Hematopoietic multipotent progenitor cell treated with erythropoietin and hydrocortisone succinate and interleukin-3 and kit ligand, for 4 days (in vitro differentiated cells): ENCODE measurements around the gene ECT2.
A peak's percentile ranks its signal among the peaks of the same experiment; 100 is the strongest.
"Not testable (repeated sequence)": the region's sequence is repeated elsewhere in the genome, so short reads cannot be mapped to it uniquely, and the experiment has no call there.

Source experiments
- DNase-seq: peaks from one replicate; pipeline ENCODE4 v3.0.0-alpha.2; 2015

Gene ECT2

DNA sequence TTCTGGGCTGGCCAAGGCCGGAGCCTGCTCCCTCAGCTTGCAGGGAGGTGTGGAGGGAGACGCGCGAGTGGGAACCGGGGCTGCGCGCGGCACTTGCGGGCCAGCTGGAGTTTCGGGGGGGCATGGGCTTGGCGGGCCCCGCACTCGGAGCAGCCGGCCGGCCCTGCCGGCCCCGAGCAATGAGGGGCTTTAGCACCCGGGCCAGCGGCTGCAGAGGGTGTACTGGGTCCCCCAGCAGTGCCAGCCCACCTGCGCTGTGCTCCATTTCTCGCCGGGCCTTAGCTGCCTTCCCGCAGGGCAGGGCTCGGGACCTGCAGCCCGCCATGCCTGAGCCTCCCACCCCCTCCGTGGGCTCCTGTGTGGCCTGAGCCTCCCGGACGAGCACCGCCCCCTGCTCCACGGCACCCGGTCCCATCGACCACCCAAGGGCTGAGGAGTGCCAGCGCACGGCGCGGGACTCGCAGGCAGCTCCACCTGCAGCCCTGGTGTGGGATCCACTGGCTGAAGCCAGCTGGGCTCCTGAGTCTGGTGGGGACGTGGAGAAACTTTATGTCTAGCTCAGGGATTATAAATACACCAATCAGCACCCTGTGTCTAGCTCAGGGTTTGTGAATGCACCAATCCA is 116.3 kb downstream of the ECT2 start:
- not testable (repeated sequence) for DNase-seq

DNA sequence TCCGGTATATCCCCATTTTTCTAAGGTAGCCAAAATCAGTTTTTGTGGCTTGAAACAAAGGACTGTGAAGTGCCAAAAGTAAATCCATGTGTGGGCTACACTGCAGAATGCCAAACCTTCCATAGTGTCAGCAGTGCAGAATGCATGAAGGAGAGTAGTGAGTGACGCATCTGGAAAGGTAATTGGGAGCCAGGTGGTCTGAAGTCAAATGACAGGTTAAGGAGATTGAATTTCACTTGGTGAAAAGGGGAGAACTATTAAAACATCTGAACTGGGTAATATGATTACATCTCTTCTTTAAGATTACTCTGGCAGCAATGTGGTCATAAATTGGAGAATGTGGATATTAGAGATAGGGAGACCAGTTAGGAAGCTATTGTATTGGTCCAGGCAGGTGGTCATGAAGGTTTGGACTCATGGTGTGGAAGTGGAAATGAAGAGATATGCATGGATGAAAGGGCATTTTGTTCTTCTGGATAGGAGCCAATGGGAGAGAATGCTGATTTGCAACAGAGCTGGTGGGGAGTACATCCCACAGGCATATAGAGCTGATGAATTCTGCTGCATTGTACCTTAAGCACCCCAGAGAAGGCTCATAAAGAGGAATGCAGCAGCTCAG is 118.2 kb downstream of the ECT2 start:
- no peak for DNase-seq

DNA sequence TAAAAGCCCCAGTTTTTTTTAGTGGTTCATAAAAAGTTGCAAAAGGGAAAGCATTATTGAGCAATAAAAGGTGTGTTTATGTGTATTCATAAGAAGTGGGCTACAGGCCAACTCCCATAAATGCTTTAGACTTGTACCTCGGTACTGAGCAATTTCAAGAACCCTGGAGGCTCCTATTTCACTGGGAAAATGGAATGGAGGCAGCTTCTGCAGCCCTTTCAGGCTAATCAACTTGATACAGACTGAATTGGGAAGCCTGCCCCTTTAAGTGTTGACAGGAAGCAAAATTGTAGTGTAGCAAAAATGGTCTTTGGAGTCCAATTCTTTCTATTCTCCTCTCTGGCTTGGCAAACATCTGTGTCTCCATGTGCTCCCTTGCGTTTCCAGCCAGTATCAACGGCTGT is 118.8 kb downstream of the ECT2 start:
- DNase-seq: peak; percentile 15

DNA sequence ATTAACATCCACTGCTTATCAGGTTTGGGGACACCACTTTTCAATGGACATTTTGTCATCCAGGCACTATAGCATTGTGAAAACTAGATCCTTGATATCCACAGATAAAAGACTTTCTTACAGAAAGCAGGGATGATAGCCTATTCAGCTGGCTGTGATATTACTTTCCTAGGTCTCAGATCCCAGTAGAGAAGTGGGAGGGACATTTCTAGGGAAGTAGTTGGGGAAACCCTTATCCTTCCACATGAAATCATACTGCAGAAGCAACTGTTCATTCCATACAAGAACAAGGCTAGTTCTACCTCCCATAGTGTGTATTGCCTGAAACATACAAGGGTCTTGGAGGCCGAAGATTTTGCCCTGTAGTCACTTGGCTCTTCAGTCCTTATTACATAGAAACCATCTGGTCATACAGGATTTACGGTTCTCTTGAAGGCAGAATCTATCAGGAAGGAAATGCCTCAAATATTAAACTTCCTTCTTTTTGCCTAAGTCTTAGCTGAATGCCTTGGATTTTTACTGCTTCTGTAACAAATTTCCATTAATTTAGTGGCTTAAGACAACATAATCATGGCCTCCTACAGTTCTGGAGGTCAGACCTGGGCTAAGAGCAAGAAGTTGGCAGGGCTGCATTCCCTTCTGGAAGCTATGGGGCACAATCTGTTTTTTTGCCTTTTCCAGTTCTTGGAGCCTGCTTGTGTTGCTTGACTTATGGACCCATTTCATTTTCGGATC is 119.4 kb downstream of the ECT2 start:
- no peak for DNase-seq
